ENCODE data around the gene IGF2BP1.

- TF ChIP-seq CTCF (IDR thresholded peaks at IDR 0.05) (no peak), POLR2A (IDR thresholded peaks at IDR 0.05) (no peak)
These were observed 103.9 kb downstream of the IGF2BP1 start for GRCh38 chr17:49101054-49101534.

Measured in testis (tissue), 2 donors.